Natural killer cell (primary cell): ENCODE results near the gene RANGRF. TPM values are rescaled to one million over a fixed set of nuclear protein-coding genes. Genes with fewer than 3 reads are reported as not detected.
A peak's percentile ranks its signal among the peaks of the same experiment; 100 is the strongest.

ENCODE experiments used
- ATAC-seq, 3 donors: fragments of 150-1000 bp in 2 of 3; fragments of 200-7000 bp in 1 of 3; cut with Tn5 transposase; 1 replicate in 1 of 3; 2 replicates in 2 of 3; pipeline ENCODE4 v1.10.0; 2021; ENCODE audit warnings: mild to moderate bottlenecking in 2 of 3, moderate library complexity in 2 of 3
- DNase-seq, 2 donors: peaks; one replicate each; pipeline versions ENCODE4 v3.0.0 to v3.0.0-alpha.2; 2013 to 2021; ENCODE audit warnings: mixed read lengths in 1 of 2
- H3K27ac ChIP-seq: one replicate; pipeline ENCODE4 v1.5.1; 2013; ENCODE audit warnings: mild to moderate bottlenecking, low read length
- H3K27me3 ChIP-seq: one replicate; pipeline ENCODE4 v1.6.1; 2013; ENCODE audit warnings: low read length; ENCODE audit not compliant: control insufficient read depth, insufficient read depth
- H3K36me3 ChIP-seq: one replicate; pipeline ENCODE4 v1.6.1; 2013; ENCODE audit warnings: low read length; ENCODE audit not compliant: control insufficient read depth, insufficient read depth
- H3K4me1 ChIP-seq: one replicate; pipeline ENCODE4 v1.6.1; 2013; ENCODE audit warnings: low read length; ENCODE audit not compliant: control insufficient read depth, insufficient read depth
- H3K4me3 ChIP-seq: one replicate; pipeline ENCODE4 v1.5.1; 2013; ENCODE audit warnings: low read length
- H3K9me3 ChIP-seq: one replicate; pipeline ENCODE4 v1.6.1; 2013; ENCODE audit warnings: low read length; ENCODE audit not compliant: control insufficient read depth, insufficient read depth
- H3K27ac Mint-ChIP-seq, 2 donors: one replicate each; pipeline ENCODE4 v1.8.0; 2022; ENCODE audit warnings: mild to moderate bottlenecking in 2 of 2, mixed read lengths in 2 of 2, moderate library complexity in 1 of 2
- H3K27me3 Mint-ChIP-seq, 2 donors: one replicate each; pipeline ENCODE4 v1.8.0; 2022; ENCODE audit warnings: low read depth in 2 of 2, mixed read lengths in 2 of 2
- H3K36me3 Mint-ChIP-seq: one replicate; pipeline ENCODE4 v1.8.0; 2022; ENCODE audit warnings: mixed read lengths
- H3K4me1 Mint-ChIP-seq, 2 donors: one replicate each; pipeline ENCODE4 v1.8.0; 2022; ENCODE audit warnings: mixed read lengths in 2 of 2
- H3K4me3 Mint-ChIP-seq: one replicate; pipeline ENCODE4 v1.8.0; 2022; ENCODE audit warnings: mild to moderate bottlenecking, moderate library complexity, mixed read lengths
- H3K9me3 Mint-ChIP-seq, 2 donors: one replicate each; pipeline ENCODE4 v1.8.0; 2022; ENCODE audit warnings: mixed read lengths in 2 of 2
- WGBS: methylation state at CpG from one replicate; pipeline ENCODE4 v1.1.7; 2013; ENCODE audit warnings: missing lambda C conversion rate; ENCODE audit not compliant: insufficient coverage; 5-methylcytosine and 5-hydroxymethylcytosine counted together
- intact Hi-C: fragments of 100-400 bp; cut with micrococcal nuclease; formaldehyde crosslinking; loops from one replicate; pipeline ENCODE4 v1.14.2; 2022
- total RNA-seq, 4 donors: library from RNA; stranded (reverse); fragments of 120-200 nt in 1 of 4; gene quantifications; one replicate each; pipeline versions ENCODE4 v1.2.3 to v1.2.4, GENCODE V29; 2013 to 2022
- TF ChIP-seq, protein P1 (sequence below): fragments of 200-600 bp; IDR thresholded peaks from one replicate; pipeline ENCODE4 v1.8.0; 2022; ENCODE audit warnings: antibody characterized with exemption

The RANGRF gene
- total RNA-seq, 3 donors from 2014 or later (not counting 1 experiment from before 2014, with no cell fraction given): 34.4 to 51.5 (median 44.6) TPM

GRCh38 chr17:8338753-8339140, 50.3 kb downstream of the RANGRF start:
- peak overlapping the region in 1 of 2 donors; percentile 33 for H3K27ac Mint-ChIP-seq
- H3K27me3 Mint-ChIP-seq: no peaks in the 10 kb centered on the region
- peaks cover 8 to 14% of the 10 kb centered on the region in 2 donors for H3K4me1 Mint-ChIP-seq
- Histone ChIP-seq H3K4me3 (no peak overlapping the region), H3K4me1 (no peaks in the 10 kb centered on the region), H3K9me3 (no peaks in the 10 kb centered on the region), H3K27me3 (no peaks in the 10 kb centered on the region), H3K36me3 (no peaks in the 10 kb centered on the region), H3K27ac (no peak overlapping the region)
- H3K4me3 Mint-ChIP-seq: no peak overlapping the region
- intact Hi-C loops: no loop called here
- no peaks in the 10 kb centered on the region for H3K36me3 Mint-ChIP-seq
- WGBS: 100% methylated on average over 4 of the region's 5 CpGs
- H3K9me3 Mint-ChIP-seq: no peaks in the 10 kb centered on the region
- TF ChIP-seq, protein P1, sequence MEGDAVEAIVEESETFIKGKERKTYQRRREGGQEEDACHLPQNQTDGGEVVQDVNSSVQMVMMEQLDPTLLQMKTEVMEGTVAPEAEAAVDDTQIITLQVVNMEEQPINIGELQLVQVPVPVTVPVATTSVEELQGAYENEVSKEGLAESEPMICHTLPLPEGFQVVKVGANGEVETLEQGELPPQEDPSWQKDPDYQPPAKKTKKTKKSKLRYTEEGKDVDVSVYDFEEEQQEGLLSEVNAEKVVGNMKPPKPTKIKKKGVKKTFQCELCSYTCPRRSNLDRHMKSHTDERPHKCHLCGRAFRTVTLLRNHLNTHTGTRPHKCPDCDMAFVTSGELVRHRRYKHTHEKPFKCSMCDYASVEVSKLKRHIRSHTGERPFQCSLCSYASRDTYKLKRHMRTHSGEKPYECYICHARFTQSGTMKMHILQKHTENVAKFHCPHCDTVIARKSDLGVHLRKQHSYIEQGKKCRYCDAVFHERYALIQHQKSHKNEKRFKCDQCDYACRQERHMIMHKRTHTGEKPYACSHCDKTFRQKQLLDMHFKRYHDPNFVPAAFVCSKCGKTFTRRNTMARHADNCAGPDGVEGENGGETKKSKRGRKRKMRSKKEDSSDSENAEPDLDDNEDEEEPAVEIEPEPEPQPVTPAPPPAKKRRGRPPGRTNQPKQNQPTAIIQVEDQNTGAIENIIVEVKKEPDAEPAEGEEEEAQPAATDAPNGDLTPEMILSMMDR: no peak
- ATAC-seq (no peak), DNase-seq (no peak)

DNA sequence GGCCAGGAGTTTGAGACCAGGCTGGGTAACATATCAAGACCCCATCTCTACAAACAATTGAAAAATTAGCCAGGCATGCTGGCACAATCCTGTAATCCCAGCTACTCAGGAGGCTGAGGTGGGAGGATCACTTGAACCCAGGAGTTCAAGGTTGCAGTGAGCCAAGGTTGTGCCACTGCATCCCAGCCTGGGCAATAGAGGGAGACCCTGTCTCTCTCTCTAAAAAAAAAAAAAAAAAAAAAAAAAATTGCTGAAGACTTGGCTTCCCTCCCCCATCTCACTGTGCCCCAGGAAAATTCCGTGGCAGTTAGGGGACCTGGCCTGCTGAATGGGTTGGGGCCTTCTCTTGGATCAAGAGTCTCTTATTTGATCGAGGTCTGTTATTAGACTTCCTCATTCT, 51.1 kb downstream of the RANGRF start, which contains the start of gene ODF4:
Gene ODF4, plus strand, starts transcription at position 301 of the 400 bp plus-strand sequence. CDS start 212 bp downstream, outside the sequence.
- Mint-ChIP-seq H3K27me3 (no peaks in the 10 kb centered on the region), H3K4me3 (no peak within 1 kb of the TSS), H3K9me3 (no peaks in the 10 kb centered on the region), H3K27ac (peak within 1 kb of the TSS in 1 of 2 donors; percentile 33), H3K4me1 (peaks cover 8 to 14% of the 10 kb centered on the region in 2 donors), H3K36me3 (no peaks in the 10 kb centered on the region)
- intact Hi-C loops: no loop called here
- Histone ChIP-seq H3K27ac (no peak within 1 kb of the TSS), H3K27me3 (no peaks in the 10 kb centered on the region), H3K36me3 (no peaks in the 10 kb centered on the region), H3K4me1 (no peaks in the 10 kb centered on the region), H3K9me3 (no peaks in the 10 kb centered on the region), H3K4me3 (no peak within 1 kb of the TSS)
- TF ChIP-seq, protein P1: no peak
- WGBS: 44% methylated on average over 2 of the region's 2 CpGs
- DNase-seq: no peak
- ATAC-seq: no peak

Other genes starting within 250 kb of the RANGRF start
- not detected for gene ALOX15B, start 249.6 kb upstream of the RANGRF start, total RNA-seq
- under 1 TPM; 0.29 to 0.58 (median 0.56) TPM for gene ALOX12B, start 201.0 kb upstream of the RANGRF start, total RNA-seq
- gene ALOXE3, start 170.2 kb upstream of the RANGRF start, total RNA-seq: not detected
- gene HES7, start 164.6 kb upstream of the RANGRF start, total RNA-seq: under 1 TPM; 0.50 to 0.77 (median 0.61) TPM
- 1,000 to 10,000 TPM in 1 of 3 donors, 100 to 1,000 TPM in 2; 636 to 1,422 (median 923) TPM for gene PER1, start 136.3 kb upstream of the RANGRF start, total RNA-seq
- 100 to 1,000 TPM; 191 to 315 (median 234) TPM for gene VAMP2, start 125.7 kb upstream of the RANGRF start, total RNA-seq
- 100 to 1,000 TPM in 1 of 3 donors, 10 to 100 TPM in 2; 48.9 to 101 (median 96.1) TPM for gene TMEM107, start 112.3 kb upstream of the RANGRF start, total RNA-seq
- gene BORCS6, start 98.5 kb upstream of the RANGRF start, total RNA-seq: 10 to 100 TPM; 10.2 to 15.6 (median 11.6) TPM
- 1 to 10 TPM; 2.1 to 4.8 (median 4.1) TPM for gene AURKB, start 78.1 kb upstream of the RANGRF start, total RNA-seq
- 100 to 1,000 TPM; 192 to 251 (median 237) TPM for gene CTC1, start 40.6 kb upstream of the RANGRF start, total RNA-seq
- gene PFAS, start 39.4 kb upstream of the RANGRF start, total RNA-seq: 10 to 100 TPM; 23.6 to 30.0 (median 24.0) TPM
- 10 to 100 TPM; 10.7 to 17.5 (median 16.8) TPM for gene SLC25A35, start 6.7 kb downstream of the RANGRF start, total RNA-seq
- gene ARHGEF15, start 21.6 kb downstream of the RANGRF start, total RNA-seq: not detected
- not detected for gene ODF4, start 51.2 kb downstream of the RANGRF start, total RNA-seq
- gene RPL26, start 94.5 kb downstream of the RANGRF start, total RNA-seq: 1,000 to 10,000 TPM; 1,481 to 1,796 (median 1,628) TPM
- 1 to 10 TPM in 1 of 3 donors, under 1 TPM in 2; 0.35 to 1.1 (median 0.52) TPM for gene RNF222, start 109.2 kb downstream of the RANGRF start, total RNA-seq
- 100 to 1,000 TPM; 174 to 219 (median 193) TPM for gene NDEL1, start 147.2 kb downstream of the RANGRF start, total RNA-seq